Testis (tissue), 3 donors: ENCODE measurements around the gene AUTS2. TPM values are rescaled to one million over a fixed set of nuclear protein-coding genes. Genes with fewer than 3 reads are reported as not detected.

Source experiments
- DNase-seq: peaks from one replicate; pipeline ENCODE4 v3.0.0-alpha.2; 2019
- H3K27ac ChIP-seq, 2 donors: fragments of 200-600 bp; sonication (generic); one replicate each; pipeline ENCODE4 v1.5.1; 2019
- H3K27me3 ChIP-seq: fragments of 200-600 bp; sonication (generic); one replicate; pipeline ENCODE4 v1.5.1; 2019
- H3K36me3 ChIP-seq: fragments of 200-600 bp; sonication (generic); one replicate; pipeline ENCODE4 v1.5.1; 2017; ENCODE audit warnings: low read depth; ENCODE audit errors: missing control alignments
- H3K4me1 ChIP-seq: fragments of 200-600 bp; sonication (generic); one replicate; pipeline ENCODE4 v1.5.1; 2019
- H3K4me3 ChIP-seq, 2 donors: fragments of 200-600 bp; sonication (generic); one replicate each; pipeline ENCODE4 v1.5.1; 2017 to 2019
- H3K9me3 ChIP-seq: fragments of 200-600 bp; sonication (generic); one replicate; pipeline ENCODE4 v1.5.1; 2017
- CTCF ChIP-seq, 3 experiments: fragments of 450-650 bp in 2 of 3; fragments of 200-600 bp in 1 of 3; sonication (generic) in 1 of 3; IDR thresholded peaks; one replicate each; pipeline ENCODE4 v1.5.1; 2016 to 2019; ENCODE audit warnings: antibody characterized with exemption in 3 of 3, mild to moderate bottlenecking in 2 of 3, moderate library complexity in 1 of 3
- POLR2A ChIP-seq: fragments of 450-650 bp; IDR thresholded peaks from one replicate; pipeline ENCODE4 v1.6.1; 2017; ENCODE audit warnings: antibody characterized with exemption, mild to moderate bottlenecking, moderate library complexity
- WGBS, 2 donors: methylation state at CpG; one replicate each; pipeline ENCODE4 v1.1.5; 2018; 5-methylcytosine and 5-hydroxymethylcytosine counted together
- intact Hi-C: fragments of 100-400 bp; cut with DNase I; formaldehyde crosslinking; loops from one replicate; pipeline ENCODE4 v1.15.1; 2023; ENCODE audit warnings: low total_unique reads
- polyA plus RNA-seq: library from polyadenylated mRNA; stranded (reverse); fragments of 350-450 nt; fragmentation: Illumina TruSeq; extraction: RNeasy Lipid Tissue Mini Kit (QIAGEN cat#74804); gene quantifications from one replicate; pipeline ENCODE4 v1.2.3, GENCODE V29; 2014; ENCODE audit warnings: low read depth, low replicate concordance; ENCODE audit not compliant: insufficient read depth
- total RNA-seq, 2 donors: library from RNA; depleted of rRNA; stranded (reverse); fragments of >200 nt; gene quantifications; one replicate each; pipeline ENCODE4 v1.2.3, GENCODE V29; 2016

AUTS2 gene
- total and polyA plus RNA-seq, 3 donors from 2014 or later: 21.3 to 75.5 (median 56.1) TPM

GRCh38 chr7:69775231-69775771 lies 177.0 kb downstream of the AUTS2 start:
- no peaks in the 10 kb centered on the region for H3K36me3 ChIP-seq
- H3K4me3 ChIP-seq: no peak overlapping the region
- no peak for DNase-seq
- TF ChIP-seq POLR2A (no peak), CTCF (IDR thresholded peaks at IDR 0.05) (no peak)
- WGBS, 2 donors: 87 to 93% methylated on average over 6 of the region's 6 CpGs
- no peaks in the 10 kb centered on the region for H3K9me3 ChIP-seq
- H3K27me3 ChIP-seq: no peaks in the 10 kb centered on the region
- peaks cover 11% of the 10 kb centered on the region for H3K4me1 ChIP-seq
- intact Hi-C loops: no loop called here
- no peak overlapping the region for H3K27ac ChIP-seq

- Histone ChIP-seq H3K9me3 (no peaks in the 10 kb centered on the region), H3K36me3 (no peaks in the 10 kb centered on the region), H3K4me1 (peaks cover 18% of the 10 kb centered on the region), H3K27me3 (no peaks in the 10 kb centered on the region), H3K4me3 (no peak overlapping the region), H3K27ac (no peak overlapping the region)
- DNase-seq: no peak
- no peak for TF ChIP-seq CTCF (IDR thresholded peaks at IDR 0.05)
- TF ChIP-seq POLR2A: no peak
- intact Hi-C loops: no loop called here
- WGBS, 2 donors: 73 to 86% methylated on average over 1 of the region's 1 CpG
Measured at GRCh38 chr7:69776611-69777010, 178.3 kb downstream of the AUTS2 start.

GRCh38 chr7:69778138-69778537 lies 179.9 kb downstream of the AUTS2 start:
- H3K4me1 ChIP-seq: peaks cover 18% of the 10 kb centered on the region

GRCh38 chr7:69780379-69780778 lies 182.1 kb downstream of the AUTS2 start:
- WGBS, 2 donors: 83 to 100% methylated on average over 1 of the region's 1 CpG
- TF ChIP-seq POLR2A: no peak
- no peak for TF ChIP-seq CTCF (IDR thresholded peaks at IDR 0.05)
- DNase-seq: no peak
- H3K4me1 ChIP-seq: peaks cover 13% of the 10 kb centered on the region
- H3K4me3 ChIP-seq: no peak overlapping the region
- H3K27me3 ChIP-seq: no peaks in the 10 kb centered on the region
- no peaks in the 10 kb centered on the region for H3K36me3 ChIP-seq
- no peaks in the 10 kb centered on the region for H3K9me3 ChIP-seq
- intact Hi-C loops: no loop called here
- H3K27ac ChIP-seq: no peak overlapping the region

More at GRCh38 chr7:69778138-69778537, 179.9 kb downstream of the AUTS2 start:
- TF ChIP-seq CTCF (IDR thresholded peaks at IDR 0.05) (no peak), POLR2A (no peak)
- no peaks in the 10 kb centered on the region for H3K27me3 ChIP-seq
- H3K4me3 ChIP-seq: no peak overlapping the region
- no peaks in the 10 kb centered on the region for H3K36me3 ChIP-seq
- no peaks in the 10 kb centered on the region for H3K9me3 ChIP-seq
- DNase-seq: no peak
- no peak overlapping the region for H3K27ac ChIP-seq
- intact Hi-C loops: no loop called here

- H3K27me3 ChIP-seq: no peaks in the 10 kb centered on the region
- TF ChIP-seq POLR2A: no peak
- TF ChIP-seq CTCF (IDR thresholded peaks at IDR 0.05): no peak
- peaks cover 13% of the 10 kb centered on the region for H3K4me1 ChIP-seq
- peak; percentile 44 for DNase-seq
- 25 to 46% methylated on average over 3 of the region's 3 CpGs for WGBS, 2 donors
- intact Hi-C loops: no loop called here
- no peak overlapping the region for H3K4me3 ChIP-seq
- no peaks in the 10 kb centered on the region for H3K9me3 ChIP-seq
- no peaks in the 10 kb centered on the region for H3K36me3 ChIP-seq
- peak overlapping the region in 1 of 2 donors; percentile 9 for H3K27ac ChIP-seq
Measured at GRCh38 chr7:69781412-69781846, 183.2 kb downstream of the AUTS2 start.
